HG02884 (cell line): ENCODE measurements around the gene NAV3.
A peak's percentile ranks its signal among the peaks of the same experiment; 100 is the strongest.

ENCODE experiments used
- ATAC-seq: cut with Tn5 transposase; IDR thresholded peaks from one replicate; pipeline ENCODE4 v1.9.1; 2021; ENCODE audit warnings: mild to moderate bottlenecking, moderate library complexity; ENCODE audit not compliant: unreplicated experiment

Gene NAV3

GRCh38 chr12:78037707-78038106 is 207.0 kb downstream of the NAV3 start:
- ATAC-seq = no peak

GRCh38 chr12:78038541-78038940 is 207.8 kb downstream of the NAV3 start:
- ATAC-seq = no peak

GRCh38 chr12:78038986-78039385 is 208.3 kb downstream of the NAV3 start:
- ATAC-seq = no peak

- ATAC-seq = no peak
Measured at GRCh38 chr12:78040111-78040510, 209.4 kb downstream of the NAV3 start.

GRCh38 chr12:78050790-78051189 is 220.1 kb downstream of the NAV3 start:
- ATAC-seq = no peak

GRCh38 chr12:78055545-78055944 is 224.9 kb downstream of the NAV3 start:
- ATAC-seq = no peak

- no peak for ATAC-seq
Measured at GRCh38 chr12:78057075-78057474, 226.4 kb downstream of the NAV3 start.

GRCh38 chr12:78060186-78060585 is 229.5 kb downstream of the NAV3 start:
- no peak for ATAC-seq

GRCh38 chr12:78062786-78063185 is 232.1 kb downstream of the NAV3 start:
- ATAC-seq = no peak

- no peak for ATAC-seq
Measured at GRCh38 chr12:78081590-78082314, 251.1 kb downstream of the NAV3 start.

- no peak for ATAC-seq
Measured at GRCh38 chr12:78085542-78086182, 255.0 kb downstream of the NAV3 start.

- no peak for ATAC-seq
Measured at GRCh38 chr12:78086553-78087362, 256.1 kb downstream of the NAV3 start.

- ATAC-seq = no peak
Measured at GRCh38 chr12:78087363-78087675, 256.6 kb downstream of the NAV3 start.

GRCh38 chr12:78088391-78088832 is 257.7 kb downstream of the NAV3 start:
- ATAC-seq = peak; percentile 80

GRCh38 chr12:78090266-78090665 is 259.6 kb downstream of the NAV3 start:
- no peak for ATAC-seq

- no peak for ATAC-seq
Measured at GRCh38 chr12:78095623-78096022, 264.9 kb downstream of the NAV3 start.

- ATAC-seq = no peak
Measured at GRCh38 chr12:78096909-78097597, 266.4 kb downstream of the NAV3 start.

GRCh38 chr12:78099806-78100205 is 269.1 kb downstream of the NAV3 start:
- no peak for ATAC-seq

- ATAC-seq = no peak
Measured at GRCh38 chr12:78101113-78101876, 270.6 kb downstream of the NAV3 start.

GRCh38 chr12:78101946-78102635 is 271.4 kb downstream of the NAV3 start:
- ATAC-seq = no peak
